ENCODE measurements around the gene TACC2.

The TACC2 gene

GRCh38 chr10:122120008-122120744 is 131.2 kb downstream of the TACC2 start:
- no peaks in the 10 kb centered on the region for H3K4me1 ChIP-seq (ENCODE audit: low read depth, poor library complexity, severe bottlenecking)
- no peaks in the 10 kb centered on the region for H3K36me3 ChIP-seq (ENCODE audit: insufficient read depth)
- no peaks in the 10 kb centered on the region for H3K79me2 ChIP-seq (ENCODE audit: insufficient read depth, low read depth)
- no peak overlapping the region for H2AFZ ChIP-seq (ENCODE audit: low read depth)
- H3K9ac ChIP-seq = no peak overlapping the region
- no peak for TF ChIP-seq CTCF (conservative IDR thresholded peaks at IDR 0.05; ENCODE audit: low read depth, low read length)
- H3K4me3 ChIP-seq (IDR thresholded peaks at IDR 0.05; ENCODE audit: insufficient read depth, low read depth, low read length) = no peak overlapping the region
- no peak overlapping the region for H3K27ac ChIP-seq
- H3K4me2 ChIP-seq = no peak overlapping the region
- no peaks in the 10 kb centered on the region for H3K27me3 ChIP-seq (ENCODE audit: insufficient read depth, low read depth)
- no peaks in the 10 kb centered on the region for H4K20me1 ChIP-seq (ENCODE audit: insufficient read depth)

GRCh38 chr10:122121059-122121458 is 132.1 kb downstream of the TACC2 start:
- Histone ChIP-seq H3K79me2 (ENCODE audit: insufficient read depth, low read depth) (no peaks in the 10 kb centered on the region), H3K27me3 (ENCODE audit: insufficient read depth, low read depth) (no peaks in the 10 kb centered on the region), H3K4me1 (ENCODE audit: low read depth, poor library complexity, severe bottlenecking) (no peaks in the 10 kb centered on the region), H3K9ac (no peak overlapping the region), H3K27ac (no peak overlapping the region), H3K4me3 (IDR thresholded peaks at IDR 0.05; ENCODE audit: insufficient read depth, low read depth, low read length) (no peak overlapping the region), H4K20me1 (ENCODE audit: insufficient read depth) (no peaks in the 10 kb centered on the region), H2AFZ (ENCODE audit: low read depth) (no peak overlapping the region), H3K4me2 (no peak overlapping the region), H3K36me3 (ENCODE audit: insufficient read depth) (no peaks in the 10 kb centered on the region)
- TF ChIP-seq CTCF (conservative IDR thresholded peaks at IDR 0.05; ENCODE audit: low read depth, low read length) = no peak

- Histone ChIP-seq H2AFZ (ENCODE audit: low read depth) (no peak overlapping the region), H3K4me1 (ENCODE audit: low read depth, poor library complexity, severe bottlenecking) (no peaks in the 10 kb centered on the region), H3K36me3 (ENCODE audit: insufficient read depth) (no peaks in the 10 kb centered on the region), H3K79me2 (ENCODE audit: insufficient read depth, low read depth) (no peaks in the 10 kb centered on the region), H3K27ac (no peak overlapping the region), H3K4me2 (no peak overlapping the region), H3K9ac (no peak overlapping the region), H3K27me3 (ENCODE audit: insufficient read depth, low read depth) (no peaks in the 10 kb centered on the region), H4K20me1 (ENCODE audit: insufficient read depth) (no peaks in the 10 kb centered on the region), H3K4me3 (IDR thresholded peaks at IDR 0.05; ENCODE audit: insufficient read depth, low read depth, low read length) (no peak overlapping the region)
- no peak for TF ChIP-seq CTCF (conservative IDR thresholded peaks at IDR 0.05; ENCODE audit: low read depth, low read length)
Observed at GRCh38 chr10:122122493-122122892, 133.5 kb downstream of the TACC2 start.

- no peak overlapping the region for H3K4me2 ChIP-seq
- H3K4me3 ChIP-seq (IDR thresholded peaks at IDR 0.05; ENCODE audit: insufficient read depth, low read depth, low read length) = no peak overlapping the region
- H4K20me1 ChIP-seq (ENCODE audit: insufficient read depth) = no peaks in the 10 kb centered on the region
- H3K27me3 ChIP-seq (ENCODE audit: insufficient read depth, low read depth) = no peaks in the 10 kb centered on the region
- no peak overlapping the region for H2AFZ ChIP-seq (ENCODE audit: low read depth)
- no peak overlapping the region for H3K9ac ChIP-seq
- no peak overlapping the region for H3K27ac ChIP-seq
- H3K4me1 ChIP-seq (ENCODE audit: low read depth, poor library complexity, severe bottlenecking) = no peaks in the 10 kb centered on the region
- TF ChIP-seq CTCF (conservative IDR thresholded peaks at IDR 0.05; ENCODE audit: low read depth, low read length) = no peak
- no peaks in the 10 kb centered on the region for H3K36me3 ChIP-seq (ENCODE audit: insufficient read depth)
- H3K79me2 ChIP-seq (ENCODE audit: insufficient read depth, low read depth) = no peaks in the 10 kb centered on the region
Observed at GRCh38 chr10:122123186-122123585, 134.2 kb downstream of the TACC2 start.
